WTC11 (cell line): ENCODE measurements around the gene PRELP. TPM values are rescaled to one million over a fixed set of nuclear protein-coding genes. Genes with fewer than 3 reads are reported as not detected.

Experiments used
- ATAC-seq: fragments of 200-7000 bp; cut with Tn5 transposase; 2 replicates; pipeline ENCODE4 v1.10.0; 2021; ENCODE audit warnings: mild to moderate bottlenecking, moderate library complexity
- CTCF ChIA-PET: fragments of 300-600 bp; sonication (Branson Sonifier 250); formaldehyde crosslinking; loops from one replicate; lab custom pipeline; 2021; ENCODE audit warnings: antibody characterized with exemption; lab: Charles Lee
- POLR2A ChIA-PET: fragments of 350-600 bp; sonication (Branson Sonifier 250); formaldehyde crosslinking; loops from one replicate; lab custom pipeline; 2021; ENCODE audit warnings: antibody characterized with exemption; lab: Charles Lee
- DNase-seq: peaks from one replicate; pipeline ENCODE4 v3.0.0; 2021; ENCODE audit warnings: low spot score
- H3K27ac Mint-ChIP-seq: 2 replicates; pipeline ENCODE4 v1.8.0; 2021; ENCODE audit warnings: mixed read lengths
- H3K27me3 Mint-ChIP-seq: 2 replicates; pipeline ENCODE4 v1.8.0; 2021; ENCODE audit warnings: low read depth, mild to moderate bottlenecking, moderate library complexity, mixed read lengths
- H3K36me3 Mint-ChIP-seq: 2 replicates; pipeline ENCODE4 v1.8.0; 2021; ENCODE audit warnings: mixed read lengths
- H3K4me1 Mint-ChIP-seq: 2 replicates; pipeline ENCODE4 v1.8.0; 2022; ENCODE audit warnings: mixed read lengths
- H3K4me3 Mint-ChIP-seq: 2 replicates; pipeline ENCODE4 v1.8.0; 2021; ENCODE audit warnings: mild to moderate bottlenecking, moderate library complexity, mixed read lengths
- H3K9me3 Mint-ChIP-seq: 2 replicates; pipeline ENCODE4 v1.8.0; 2021; ENCODE audit warnings: mixed read lengths
- ARID4B ChIP-seq: sonication (generic); formaldehyde crosslinking; IDR thresholded peaks from 2 replicates; pipeline ENCODE4 v1.8.0; 2023; ENCODE audit warnings: missing genetic modification reagents, mild to moderate bottlenecking, borderline replicate concordance
- ATF1 ChIP-seq: sonication (generic); formaldehyde crosslinking; IDR thresholded peaks from 2 replicates; pipeline ENCODE4 v1.8.1; 2023; ENCODE audit warnings: mild to moderate bottlenecking, moderate library complexity, missing genetic modification reagents
- ATF3 ChIP-seq: sonication (generic); formaldehyde crosslinking; conservative IDR thresholded peaks from 2 replicates; pipeline ENCODE4 v1.8.1; 2022; ENCODE audit warnings: mild to moderate bottlenecking, missing genetic modification reagents
- CREM ChIP-seq: sonication (generic); formaldehyde crosslinking; IDR thresholded peaks from 2 replicates; pipeline ENCODE4 v1.8.1; 2022; ENCODE audit warnings: mild to moderate bottlenecking, missing genetic modification reagents, moderate library complexity
- E2F5 ChIP-seq: sonication (generic); formaldehyde crosslinking; IDR thresholded peaks from 2 replicates; pipeline ENCODE4 v1.8.1; 2022; ENCODE audit warnings: mild to moderate bottlenecking, moderate library complexity, missing genetic modification reagents
- ELF4 ChIP-seq: sonication (generic); formaldehyde crosslinking; IDR thresholded peaks from 2 replicates; pipeline ENCODE4 v1.8.1; 2022; ENCODE audit warnings: low read depth, mild to moderate bottlenecking, moderate library complexity, missing genetic modification reagents
- GRHL2 ChIP-seq: fragments of 250-450 bp; sonication (Bioruptor Pico); IDR thresholded peaks from 2 replicates; pipeline ENCODE4 v1.8.0; 2022; ENCODE audit warnings: mild to moderate bottlenecking, moderate library complexity; ENCODE audit not compliant: insufficient replicate concordance, severe bottlenecking
- GTF2I ChIP-seq: fragments of 250-450 bp; sonication (Bioruptor Pico); conservative IDR thresholded peaks from 2 replicates; pipeline ENCODE4 v1.4.0; 2021; ENCODE audit warnings: mild to moderate bottlenecking
- HMGA2 ChIP-seq: fragments of 250-450 bp; sonication (Bioruptor Pico); IDR thresholded peaks from 2 replicates; pipeline ENCODE4 v1.4.0; 2021; ENCODE audit warnings: mild to moderate bottlenecking, moderate library complexity
- JUN ChIP-seq: sonication (generic); formaldehyde crosslinking; IDR thresholded peaks from 2 replicates; pipeline ENCODE4 v1.8.0; 2023; ENCODE audit warnings: mild to moderate bottlenecking, missing genetic modification reagents
- KAT7 ChIP-seq: sonication (generic); formaldehyde crosslinking; IDR thresholded peaks from 2 replicates; pipeline ENCODE4 v1.8.1; 2023; ENCODE audit warnings: missing genetic modification reagents, mild to moderate bottlenecking, borderline replicate concordance
- MAX ChIP-seq: sonication (generic); formaldehyde crosslinking; IDR thresholded peaks from 2 replicates; pipeline ENCODE4 v1.8.0; 2022; ENCODE audit warnings: mild to moderate bottlenecking, missing genetic modification reagents
- MLX ChIP-seq: sonication (generic); formaldehyde crosslinking; IDR thresholded peaks from 2 replicates; pipeline ENCODE4 v1.8.1; 2023; ENCODE audit warnings: mild to moderate bottlenecking, missing genetic modification reagents, moderate library complexity
- MXD4 ChIP-seq: fragments of 250-450 bp; sonication (Bioruptor Pico); IDR thresholded peaks from 2 replicates; pipeline ENCODE4 v1.8.0; 2021; ENCODE audit warnings: mild to moderate bottlenecking, moderate library complexity, borderline replicate concordance
- NFYB ChIP-seq: sonication (generic); formaldehyde crosslinking; conservative IDR thresholded peaks from 2 replicates; pipeline ENCODE4 v1.8.0; 2022; ENCODE audit warnings: low read depth, missing genetic modification reagents
- OVOL2 ChIP-seq: fragments of 250-450 bp; sonication (Bioruptor Pico); IDR thresholded peaks from 2 replicates; pipeline ENCODE4 v1.9.0; 2021; ENCODE audit warnings: mild to moderate bottlenecking, borderline replicate concordance
- PRRX2 ChIP-seq: fragments of 250-450 bp; sonication (Bioruptor Pico); IDR thresholded peaks from 2 replicates; pipeline ENCODE4 v1.8.0; 2021; ENCODE audit warnings: mild to moderate bottlenecking
- SOX15 ChIP-seq: fragments of 250-450 bp; sonication (Bioruptor Pico); IDR thresholded peaks from 2 replicates; pipeline ENCODE4 v1.9.0; 2021; ENCODE audit warnings: mild to moderate bottlenecking
- TCF7 ChIP-seq: sonication (generic); formaldehyde crosslinking; IDR thresholded peaks from 2 replicates; pipeline ENCODE4 v1.8.0; 2022; ENCODE audit warnings: mild to moderate bottlenecking, low read depth, missing genetic modification reagents, moderate library complexity
- TP53 ChIP-seq: sonication (generic); formaldehyde crosslinking; IDR thresholded peaks from 2 replicates; pipeline ENCODE4 v1.8.1; 2023; ENCODE audit warnings: mild to moderate bottlenecking, missing genetic modification reagents
- ZBTB21 ChIP-seq: sonication (generic); formaldehyde crosslinking; IDR thresholded peaks from 2 replicates; pipeline ENCODE4 v1.8.1; 2023; ENCODE audit warnings: mild to moderate bottlenecking, missing genetic modification reagents, borderline replicate concordance
- ZMAT4 ChIP-seq: fragments of 250-450 bp; sonication (Bioruptor Pico); IDR thresholded peaks from 2 replicates; pipeline ENCODE4 v1.9.0; 2021; ENCODE audit warnings: mild to moderate bottlenecking
- ZNF425 ChIP-seq: fragments of 250-450 bp; sonication (Bioruptor Pico); conservative IDR thresholded peaks from 2 replicates; pipeline ENCODE4 v1.9.0; 2021; ENCODE audit warnings: mild to moderate bottlenecking
- ZNF512 ChIP-seq: sonication (generic); formaldehyde crosslinking; IDR thresholded peaks from 2 replicates; pipeline ENCODE4 v1.8.1; 2022; ENCODE audit warnings: missing genetic modification reagents, borderline replicate concordance
- total RNA-seq: library from RNA; stranded (reverse); gene quantifications from 3 replicates; pipeline ENCODE4 v1.2.3, GENCODE V29; 2021

The PRELP gene
- total RNA-seq, 1 experiment from 2014 or later: 0.17 TPM

- ChIA-PET CTCF (interaction anchor here (1.1 to 2.4 kb wide), 10 partner anchors 9 to 136 kb away, joined by 3 to 26 read pairs (median 7); partner anchors contain the start of gene OPTC), POLR2A (no interaction called here)
- Mint-ChIP-seq H3K9me3 (no peaks in the 10 kb centered on the region), H3K27me3 (no peaks in the 10 kb centered on the region; the same call in 1 of the 2 replicates), H3K4me3 (no peak overlapping the region), H3K27ac (no peak overlapping the region), H3K36me3 (no peaks in the 10 kb centered on the region), H3K4me1 (peaks cover 16% of the 10 kb centered on the region)
- ATAC-seq (no peak), DNase-seq (no peak)
- TF ChIP-seq ZBTB21 (no peak), MLX (CRISPR knock-in tag) (no peak), CREM (CRISPR knock-in tag) (no peak), MAX (CRISPR knock-in tag) (no peak), GTF2I (CRISPR knock-in tag) (no peak), KAT7 (CRISPR knock-in tag) (no peak), ELF4 (CRISPR knock-in tag) (no peak), GRHL2 (CRISPR knock-in tag) (no peak), MXD4 (CRISPR knock-in tag) (no peak), JUN (CRISPR knock-in tag) (no peak), ATF3 (CRISPR knock-in tag) (no peak), ZNF512 (CRISPR knock-in tag) (no peak), PRRX2 (CRISPR knock-in tag) (no peak), SOX15 (CRISPR knock-in tag) (no peak), ZNF425 (CRISPR knock-in tag) (no peak), HMGA2 (no peak), ZMAT4 (no peak), OVOL2 (CRISPR knock-in tag) (no peak)
Measured at GRCh38 chr1:203462878-203463277, 12.7 kb upstream of the PRELP start.

GRCh38 chr1:203463469-203464062 lies 12.0 kb upstream of the PRELP start:
- H3K36me3 Mint-ChIP-seq: no peaks in the 10 kb centered on the region
- CTCF ChIA-PET: interaction anchor here (1.0 to 2.4 kb wide), 17 partner anchors 10 to 423 kb away, joined by 3 to 26 read pairs (median 4); partner anchors contain the start of genes FMOD, OPTC and PRELP
- POLR2A ChIA-PET: interaction anchor here (0.6 kb wide), 1 partner anchor 184 kb away, joined by 7 read pairs; no protein-coding TSS in a partner anchor
- H3K4me1 Mint-ChIP-seq: peaks cover 16% of the 10 kb centered on the region
- H3K27me3 Mint-ChIP-seq: no peaks in the 10 kb centered on the region; the same call in 1 of the 2 replicates
- H3K27ac Mint-ChIP-seq: no peak overlapping the region
- peak; percentile 76 for ATAC-seq
- no peak overlapping the region for H3K4me3 Mint-ChIP-seq
- H3K9me3 Mint-ChIP-seq: no peaks in the 10 kb centered on the region
- TF ChIP-seq TP53 (CRISPR knock-in tag) (no peak), KAT7 (CRISPR knock-in tag) (no peak), ARID4B (no peak), NFYB (CRISPR knock-in tag) (no peak), TCF7 (CRISPR knock-in tag) (no peak), ATF1 (CRISPR knock-in tag) (no peak), E2F5 (CRISPR knock-in tag) (no peak)
- DNase-seq: no peak
